HG02840 (cell line): Measurements from ENCODE around the gene FOXP1.

Source experiments
- ATAC-seq: cut with Tn5 transposase; IDR thresholded peaks from one replicate; pipeline ENCODE4 v1.9.1; 2021; ENCODE audit warnings: mild to moderate bottlenecking, moderate library complexity, moderate number of reproducible peaks; ENCODE audit not compliant: unreplicated experiment, low FRiP score

FOXP1 gene

DNA sequence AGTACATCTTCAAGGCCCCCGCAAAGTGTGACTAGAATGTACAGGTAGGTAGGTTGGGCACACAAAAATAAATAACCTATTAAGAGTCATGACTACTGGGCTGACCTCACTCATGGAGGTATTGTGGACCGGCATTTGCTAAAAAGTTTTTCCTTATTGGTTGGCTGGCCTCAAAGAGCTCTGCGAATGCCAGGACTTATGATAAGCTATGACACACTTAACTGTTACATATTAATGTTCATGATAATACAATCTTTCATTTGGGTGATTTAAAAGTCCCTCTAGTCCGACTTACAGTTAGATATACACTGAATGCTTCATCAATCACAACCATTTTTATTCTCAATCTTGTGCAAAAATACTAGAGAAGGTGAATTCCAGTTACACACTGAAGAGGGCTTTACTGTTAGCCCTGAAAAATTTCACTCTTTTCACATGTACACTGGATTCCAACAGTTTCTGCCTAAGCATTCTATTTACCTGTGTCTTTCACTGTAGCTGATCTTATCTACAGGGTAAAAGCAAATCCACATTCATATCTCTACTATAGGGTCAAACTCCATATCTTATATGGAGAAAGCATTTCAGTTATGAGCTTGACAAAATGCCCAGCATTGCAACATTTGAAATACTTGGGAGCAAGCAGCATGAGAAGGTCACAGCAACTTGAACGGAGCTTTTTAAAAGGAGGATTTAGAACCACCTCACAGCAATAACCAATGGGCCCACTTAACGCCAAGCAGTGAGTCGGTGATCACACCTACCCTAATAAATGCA lies 329.1 kb downstream of the FOXP1 start:
- ATAC-seq = no peak

DNA sequence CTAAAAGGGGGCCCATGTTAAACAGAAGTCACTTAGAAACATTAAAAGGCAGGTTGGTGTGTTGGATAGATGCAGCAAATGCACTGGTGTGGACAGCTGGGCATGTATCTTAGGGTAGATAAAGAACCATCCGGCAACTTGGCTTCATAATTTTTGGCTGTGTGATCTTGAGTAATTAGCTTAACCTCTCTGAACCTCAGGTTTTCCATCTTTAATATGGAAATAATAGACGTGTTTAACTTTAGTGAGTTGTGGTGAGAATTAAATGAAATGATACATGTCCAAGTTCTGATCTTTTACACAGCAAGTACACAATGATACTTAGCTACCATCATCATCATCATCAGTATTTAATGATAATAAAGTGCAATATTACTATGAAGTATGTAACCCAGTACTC lies 330.4 kb downstream of the FOXP1 start:
- no peak for ATAC-seq

DNA sequence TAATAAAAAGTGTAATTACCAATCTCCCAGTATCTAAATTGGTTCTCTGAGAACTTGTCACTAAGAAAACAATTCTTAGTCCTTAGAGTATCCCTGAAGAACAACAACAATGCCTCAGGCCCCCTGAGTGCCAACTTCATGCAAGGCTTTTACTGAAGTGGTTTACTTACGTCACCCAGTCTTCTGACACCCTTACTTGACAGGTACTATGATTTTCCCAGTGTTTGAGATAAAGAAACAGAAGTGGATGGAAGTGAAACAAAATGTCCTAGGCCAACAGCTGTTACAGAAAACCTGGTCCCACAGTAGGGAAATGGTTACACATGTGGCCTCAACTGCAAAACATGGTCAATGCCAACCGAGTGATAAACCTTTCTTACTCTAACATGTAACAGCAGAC lies 331.1 kb downstream of the FOXP1 start:
- no peak for ATAC-seq

DNA sequence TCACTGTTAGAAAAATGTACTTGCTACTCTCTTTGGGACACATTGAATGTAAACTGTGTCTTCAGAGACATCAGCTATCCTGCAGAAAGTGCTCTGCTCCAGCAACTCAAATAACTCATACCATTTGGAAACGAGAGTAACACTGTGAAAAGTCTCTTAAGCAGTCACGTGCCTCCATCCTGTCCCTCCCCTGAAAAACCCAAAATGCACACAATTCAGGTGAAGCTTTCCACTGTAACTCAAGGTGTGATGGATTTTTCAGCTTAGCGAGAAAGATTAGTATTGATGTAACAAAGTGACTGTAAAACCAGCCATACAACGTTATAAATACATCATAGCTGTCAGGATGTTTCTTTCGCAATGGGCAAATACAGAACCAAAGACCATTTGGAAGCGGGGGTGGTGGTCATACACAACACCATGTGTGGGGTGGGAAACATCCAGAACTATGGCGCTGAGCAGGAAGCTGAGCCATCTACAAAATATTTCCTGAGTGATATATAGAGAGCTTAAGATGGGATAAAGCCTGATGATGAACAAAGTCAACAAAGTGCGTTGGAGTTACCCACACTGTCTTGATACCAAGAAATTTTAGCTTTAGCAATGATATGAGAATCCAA lies 332.3 kb downstream of the FOXP1 start:
- ATAC-seq = no peak

DNA sequence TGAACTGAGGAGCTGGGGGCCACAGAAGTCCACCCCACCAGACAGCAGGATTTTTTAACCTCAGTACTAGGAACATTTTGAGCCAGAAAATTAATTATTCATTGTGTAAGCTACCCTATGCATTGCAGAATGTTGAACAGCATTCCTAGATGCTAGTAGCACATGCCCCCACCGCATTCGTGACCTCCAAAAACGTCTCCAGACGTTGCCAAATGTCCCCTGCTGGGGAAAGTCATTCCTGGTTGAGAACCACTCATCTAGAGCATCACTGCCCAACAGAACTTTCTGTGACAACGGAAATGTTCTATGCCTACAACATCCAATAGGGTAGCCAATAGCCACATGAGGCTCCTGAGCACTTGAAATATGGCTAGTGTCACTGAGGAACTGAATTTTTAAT lies 333.5 kb downstream of the FOXP1 start:
- no peak for ATAC-seq

DNA sequence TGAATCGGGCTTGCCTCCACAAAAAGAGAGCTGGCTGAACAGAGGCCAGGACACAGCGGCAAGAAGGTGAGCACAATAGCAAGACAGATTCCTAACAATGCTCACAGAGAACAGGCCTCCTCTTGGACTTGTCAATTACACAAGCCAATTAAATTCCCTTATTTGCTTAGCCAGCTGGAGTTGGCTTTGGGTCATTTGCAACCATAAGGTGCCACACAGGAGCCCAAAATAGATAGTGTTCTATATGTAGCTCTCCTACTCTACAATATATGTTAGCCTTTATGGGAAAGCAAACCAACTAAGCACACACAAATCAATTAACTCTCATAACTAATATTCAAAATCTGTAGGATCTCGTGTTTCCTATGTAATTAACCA lies 335.6 kb downstream of the FOXP1 start:
- no peak for ATAC-seq

DNA sequence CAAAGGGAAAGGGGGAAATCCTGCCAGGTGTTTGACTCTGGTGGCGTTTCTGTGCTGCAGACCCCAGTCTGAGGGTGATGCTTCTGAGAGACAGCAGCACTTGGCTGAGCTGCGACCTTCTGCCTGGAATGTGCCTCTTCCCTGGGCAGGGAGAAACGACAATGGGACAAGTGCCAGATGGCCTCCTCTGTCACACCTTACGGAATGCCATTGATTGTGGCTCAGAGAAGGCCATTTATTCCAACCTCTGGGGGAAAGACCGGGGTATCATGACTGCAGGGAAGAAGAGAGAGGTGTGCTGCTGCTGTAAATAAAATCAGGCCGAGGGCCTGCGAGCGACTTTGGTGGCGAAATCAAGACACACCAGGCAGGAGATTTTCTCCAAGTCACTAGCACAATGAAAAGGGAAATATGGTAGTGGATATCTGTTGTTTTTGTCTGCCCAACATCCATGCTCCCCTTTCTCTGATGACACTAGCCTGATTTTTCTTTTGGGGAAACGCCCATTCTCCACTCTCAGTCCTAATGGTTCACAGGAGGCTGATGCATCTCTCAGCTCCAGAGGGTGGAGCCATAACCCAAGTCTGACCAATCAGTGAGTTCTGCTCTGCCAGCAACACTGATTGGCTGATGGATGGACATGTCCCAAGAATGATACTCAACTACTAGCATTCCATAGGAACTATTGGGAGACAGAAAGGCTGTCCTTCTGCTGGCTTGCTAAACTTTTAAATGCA lies 336.1 kb downstream of the FOXP1 start:
- ATAC-seq = no peak

DNA sequence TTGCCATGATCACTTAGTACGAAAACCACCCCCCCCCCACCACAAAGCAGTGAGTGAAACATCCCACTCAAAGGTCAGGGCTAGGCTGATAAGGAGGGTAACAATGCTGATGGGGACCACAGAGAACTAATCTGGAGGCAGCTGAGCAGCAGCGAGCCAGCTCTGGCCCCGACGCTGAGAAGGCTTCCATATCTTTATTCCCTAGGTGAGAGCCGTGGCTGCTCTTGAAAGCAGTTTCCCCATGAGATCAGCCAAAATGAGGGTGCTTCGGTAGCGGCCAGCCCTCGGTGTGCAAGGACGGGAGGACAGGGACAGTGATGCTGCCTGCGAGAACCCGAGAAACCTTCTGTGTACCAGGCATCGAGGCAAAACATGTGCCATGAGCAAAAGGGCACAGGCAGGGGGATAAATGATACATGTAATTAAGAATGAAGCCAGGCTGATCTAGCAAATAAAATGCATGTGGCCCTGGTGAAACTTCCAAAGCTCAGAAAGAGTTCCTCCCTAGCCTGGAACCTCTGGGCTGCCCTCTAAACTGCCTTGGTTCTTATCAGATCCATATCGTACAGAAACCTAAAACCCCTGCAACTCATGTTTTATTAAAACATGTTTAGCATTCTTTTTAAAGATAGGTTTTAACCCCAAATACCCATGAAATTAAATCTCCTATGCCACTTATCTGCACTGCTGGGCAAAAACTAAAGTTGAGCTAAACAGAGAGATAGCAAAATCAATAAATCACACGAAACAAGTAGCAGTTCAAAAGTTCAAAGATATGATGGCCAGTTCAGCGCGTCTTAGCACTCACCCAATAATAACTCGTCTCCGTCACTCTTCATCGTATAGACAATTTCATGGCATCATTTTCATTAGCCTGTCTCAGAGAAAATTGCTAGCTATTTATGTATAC lies 337.3 kb downstream of the FOXP1 start:
- ATAC-seq = no peak

DNA sequence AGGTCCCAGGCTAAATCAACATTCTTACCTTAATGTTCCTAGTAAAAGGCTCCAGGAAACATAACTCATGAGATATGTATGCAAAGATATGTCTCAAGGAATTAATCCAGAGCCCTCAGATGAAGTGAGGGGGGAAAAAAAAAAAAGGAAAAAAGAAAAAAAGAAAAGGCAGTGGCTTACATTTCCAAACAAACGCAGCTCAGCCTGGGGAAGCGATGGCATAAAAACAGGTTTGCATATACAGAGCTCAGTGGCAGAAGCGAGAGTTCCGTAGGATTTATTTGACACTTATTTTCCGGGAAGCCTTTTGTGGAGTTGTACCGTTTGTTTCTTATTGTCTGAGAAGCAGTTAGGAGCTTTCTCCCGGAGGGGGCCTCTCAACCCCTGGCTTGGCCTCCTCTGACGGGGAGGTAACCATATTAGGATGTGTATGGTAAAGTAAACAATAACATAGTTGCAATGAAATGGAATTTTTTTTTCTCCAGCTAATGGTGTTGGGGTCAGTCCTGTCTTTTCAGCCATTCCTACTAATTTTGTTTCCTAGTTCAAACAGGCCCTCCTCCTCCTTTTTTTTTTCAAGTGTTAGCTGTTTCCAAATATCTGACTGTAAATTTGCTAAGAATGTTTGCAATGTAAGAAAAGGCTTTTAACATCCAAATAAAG lies 338.6 kb downstream of the FOXP1 start:
- ATAC-seq = no peak

DNA sequence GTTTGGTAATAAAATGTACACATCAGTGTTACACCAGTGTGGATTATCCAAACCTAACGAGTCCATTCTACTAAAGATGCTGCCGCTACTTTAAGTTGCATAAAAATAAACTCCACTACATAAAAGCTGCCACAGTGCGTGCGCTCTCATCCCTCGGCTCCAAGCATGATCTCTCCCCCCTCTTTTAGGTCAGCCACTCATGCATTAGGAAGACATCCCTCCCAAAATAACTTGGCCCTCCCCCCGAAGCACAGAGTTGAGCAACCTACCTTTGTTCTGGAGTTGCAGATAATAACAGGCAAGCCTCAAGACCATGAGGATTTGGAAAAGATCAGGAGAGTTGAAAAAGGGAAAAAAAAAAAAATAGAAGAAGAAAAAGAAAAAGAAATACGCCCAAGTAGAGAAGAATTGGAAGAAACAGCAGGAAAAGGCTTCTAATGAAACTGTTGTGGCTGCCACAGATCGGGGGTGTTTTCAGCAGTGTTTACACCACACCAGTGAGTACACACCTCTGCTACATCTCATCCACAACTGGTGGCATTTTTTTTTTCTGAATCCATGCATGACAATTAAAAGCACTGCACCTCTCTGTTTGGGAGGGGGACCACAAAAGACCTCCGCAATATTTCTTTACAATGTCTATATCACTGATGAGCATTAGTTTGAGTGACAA lies 339.2 kb downstream of the FOXP1 start:
- ATAC-seq = no peak

DNA sequence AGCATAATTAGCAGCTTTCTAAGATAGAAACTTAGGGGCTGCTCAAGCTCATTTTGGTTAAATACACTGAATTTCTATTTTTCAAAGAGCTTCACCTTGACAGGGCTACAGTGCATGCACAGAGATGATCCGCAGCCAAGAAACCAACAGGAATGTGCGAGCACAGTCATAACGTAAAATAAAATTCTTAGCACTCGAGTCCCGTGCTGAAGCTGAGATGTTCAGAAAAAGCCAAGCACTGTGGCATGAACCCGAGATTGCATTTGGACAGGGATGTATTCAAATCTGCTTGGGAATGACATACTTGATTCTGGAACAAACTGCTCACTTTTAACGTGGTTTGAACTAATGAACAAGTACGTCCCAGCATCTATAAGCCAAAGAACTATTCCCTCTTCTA lies 340.3 kb downstream of the FOXP1 start:
- ATAC-seq = no peak

DNA sequence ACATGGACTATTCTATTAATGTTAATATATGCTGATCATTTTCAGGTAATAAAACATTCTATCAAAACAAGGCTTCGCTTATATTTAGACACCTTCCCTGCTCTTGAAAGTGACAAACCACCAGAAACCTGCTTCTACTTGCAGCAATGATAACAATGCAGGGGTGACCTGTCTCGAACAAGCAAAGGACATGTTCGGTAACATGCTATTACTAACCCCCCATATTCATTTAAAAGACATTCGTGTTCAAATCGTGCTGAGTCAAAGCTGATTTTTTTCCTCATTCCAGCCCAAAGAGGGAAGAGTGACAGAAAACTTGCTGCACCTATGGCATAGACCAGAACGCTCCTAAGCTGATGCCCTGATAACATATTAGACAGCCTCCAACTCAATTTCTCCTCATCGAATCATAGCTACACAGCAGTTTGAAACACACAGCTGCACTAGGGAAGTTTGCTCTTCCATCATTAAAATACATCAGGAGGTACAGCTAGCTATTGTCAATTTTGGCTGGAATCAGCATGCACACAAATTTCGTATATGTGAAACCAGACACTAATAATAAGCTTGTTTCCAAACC lies 341.5 kb downstream of the FOXP1 start:
- ATAC-seq = no peak

DNA sequence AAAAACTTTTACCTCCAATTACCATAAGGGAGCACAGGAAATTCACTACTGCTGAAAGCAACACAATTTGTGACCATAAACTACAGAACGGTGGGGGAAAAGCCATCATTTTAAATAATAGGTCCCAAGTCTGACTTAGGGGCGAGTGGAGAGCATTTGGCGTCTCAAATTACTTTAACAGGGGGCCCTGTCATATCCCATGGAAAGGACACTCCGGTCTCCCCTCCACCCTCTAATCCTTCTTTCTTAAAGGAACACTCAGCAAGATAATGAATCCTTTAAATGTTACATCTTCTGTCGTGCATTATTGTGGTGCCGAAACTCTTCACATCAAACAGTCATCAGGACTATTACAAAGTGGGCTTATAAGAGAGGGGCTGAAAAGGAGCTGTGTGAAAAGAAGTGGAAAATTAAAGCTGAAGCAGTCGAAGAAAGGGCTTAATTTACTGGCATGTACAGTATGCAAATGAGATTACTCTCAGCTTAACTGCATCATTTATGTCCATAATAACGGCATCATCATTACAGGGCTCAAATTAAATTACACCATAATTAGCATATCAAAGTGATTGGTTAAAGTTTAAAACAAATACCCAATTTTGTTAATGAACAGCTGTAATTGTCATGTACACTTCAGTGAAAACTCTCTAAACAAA lies 342.2 kb downstream of the FOXP1 start:
- no peak for ATAC-seq

DNA sequence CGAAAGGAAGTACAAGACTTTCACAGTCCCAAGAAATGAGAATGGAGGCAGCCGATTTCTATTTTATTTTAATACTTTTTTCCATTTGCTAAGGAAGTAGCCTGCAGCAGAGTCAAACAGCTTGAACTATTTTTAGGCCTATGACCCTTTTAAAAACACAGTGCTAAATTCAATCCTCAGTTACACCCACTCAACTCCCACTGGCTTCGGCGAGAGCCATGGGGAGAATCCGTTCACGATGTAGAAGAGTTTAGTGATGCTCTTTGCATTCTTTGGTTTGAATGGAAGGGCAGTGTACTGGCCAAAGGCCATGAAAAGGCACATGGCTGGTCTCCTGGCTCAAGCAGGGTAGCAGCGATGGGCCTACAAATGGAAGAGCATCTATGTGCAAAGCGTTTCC lies 343.5 kb downstream of the FOXP1 start:
- no peak for ATAC-seq

DNA sequence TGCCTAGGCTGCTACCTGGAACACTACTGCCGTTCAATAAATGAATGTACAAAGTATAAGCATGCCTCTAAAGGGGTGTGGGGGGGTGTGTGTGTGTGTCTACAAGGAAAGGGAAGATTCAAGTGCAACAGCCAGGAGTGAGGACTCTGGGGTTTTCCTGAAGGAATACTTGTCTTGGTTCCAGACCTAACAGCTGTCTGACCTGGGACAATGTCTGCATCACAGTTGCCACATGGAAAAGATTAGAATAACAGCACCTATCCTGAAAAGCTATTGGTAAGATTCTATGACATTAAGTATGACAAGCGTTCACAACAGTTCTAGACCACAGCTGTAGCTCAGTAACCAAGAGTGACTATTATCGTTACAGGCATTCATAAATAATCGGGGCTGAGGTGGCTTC lies 345.2 kb downstream of the FOXP1 start:
- no peak for ATAC-seq

DNA sequence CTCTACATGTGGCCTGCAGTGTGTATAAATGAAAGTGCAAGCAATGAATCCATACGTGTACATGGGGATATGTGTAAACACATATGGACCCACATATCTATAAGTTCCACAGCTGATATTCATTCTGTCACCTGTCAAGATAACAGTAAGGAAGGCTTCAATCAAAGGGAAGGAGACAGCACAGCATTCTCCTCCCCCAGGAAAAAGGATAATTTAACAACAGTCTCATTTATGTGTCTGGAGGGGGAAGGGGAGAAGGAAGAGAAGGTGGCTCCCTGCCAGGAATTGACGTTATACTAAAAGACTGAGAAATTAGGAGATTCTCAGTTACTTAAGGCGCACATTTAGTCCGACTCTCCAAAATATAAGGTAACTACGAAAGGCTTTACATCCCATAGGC lies 345.9 kb downstream of the FOXP1 start:
- ATAC-seq = no peak

DNA sequence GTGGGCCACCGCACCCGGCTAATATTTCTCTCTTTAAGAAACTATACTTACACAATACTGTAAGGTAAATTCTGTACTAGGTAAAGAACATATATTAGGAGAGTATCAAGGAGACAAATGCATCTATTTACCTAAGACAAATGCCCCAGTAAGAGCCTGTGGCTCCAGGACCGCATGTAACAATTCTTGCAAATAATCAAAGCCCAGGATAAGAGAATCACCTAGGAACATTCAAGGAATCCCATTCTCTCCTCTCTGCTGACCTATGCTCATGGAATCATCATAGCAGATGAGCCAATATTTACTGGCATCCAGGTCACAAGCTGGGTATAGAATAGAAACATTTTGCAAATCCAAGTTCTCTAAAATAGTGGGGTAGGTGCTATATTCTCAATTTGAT lies 347.7 kb downstream of the FOXP1 start:
- ATAC-seq = no peak

DNA sequence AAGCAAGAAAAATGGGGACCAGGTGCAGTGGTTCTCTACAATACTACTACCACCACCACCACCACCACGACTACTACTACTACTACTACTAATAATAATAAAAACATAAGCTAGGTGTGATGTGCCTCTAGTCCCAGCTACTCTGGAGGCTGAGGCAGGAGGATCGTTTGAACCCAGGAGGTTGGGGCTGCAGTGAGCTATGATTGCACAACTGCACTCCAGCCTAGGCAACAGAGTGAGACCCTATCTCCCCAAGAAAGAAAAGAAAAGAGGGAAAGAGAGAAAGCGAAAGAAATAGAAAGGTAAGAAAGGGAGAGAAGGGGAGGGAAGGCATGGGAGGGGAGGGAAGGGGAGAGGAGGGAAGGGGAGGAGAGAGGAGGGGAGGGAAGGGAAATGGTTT lies 350.6 kb downstream of the FOXP1 start:
- no peak for ATAC-seq

DNA sequence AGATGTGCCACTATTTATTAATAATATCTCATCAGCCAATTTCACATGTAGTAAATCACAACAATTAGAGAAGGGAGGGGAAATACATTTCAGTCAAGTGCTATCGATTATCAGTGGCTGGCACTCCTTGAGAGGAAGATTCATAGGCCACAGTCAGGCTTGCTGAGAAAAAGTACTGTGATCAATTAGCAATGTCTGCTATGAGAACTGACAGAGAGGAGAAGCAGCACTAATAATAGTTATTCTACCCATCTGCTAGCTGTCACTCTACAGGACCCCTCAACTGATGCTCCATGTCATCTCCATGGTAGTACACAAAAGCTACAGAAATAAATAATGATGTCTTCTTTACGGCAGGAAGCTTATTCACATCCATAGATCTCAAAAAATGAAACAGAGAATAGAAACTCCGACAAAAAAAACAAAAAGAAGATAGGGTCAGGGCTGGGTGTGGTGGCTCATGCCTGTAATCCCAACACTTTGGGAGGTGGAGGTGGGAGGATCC lies 351.3 kb downstream of the FOXP1 start:
- no peak for ATAC-seq
